Neuronal stem cell (in vitro differentiated cells): ENCODE data around the gene GLB1L.
A peak's percentile ranks its signal among the peaks of the same experiment; 100 is the strongest.

Experiments
- DNase-seq: peaks from one replicate; pipeline ENCODE4 v3.0.0-alpha.2; 2013; ENCODE audit warnings: low spot score
- H2AFZ ChIP-seq: one replicate; pipeline ENCODE4 v1.6.1; 2013; ENCODE audit warnings: mild to moderate bottlenecking, low read length, inconsistent platforms
- H2AK5ac ChIP-seq: 2 replicates; pipeline ENCODE4 v1.6.1; 2013; ENCODE audit warnings: low read depth, mild to moderate bottlenecking, inconsistent platforms, low read length, moderate library complexity, mixed read lengths
- H2BK120ac ChIP-seq: 2 replicates; pipeline ENCODE4 v1.6.1; 2013; ENCODE audit warnings: low read depth, mild to moderate bottlenecking, inconsistent platforms, low read length, moderate library complexity, mixed read lengths
- H2BK12ac ChIP-seq: one replicate; pipeline ENCODE4 v1.6.1; 2013; ENCODE audit warnings: low read length, inconsistent platforms
- H2BK15ac ChIP-seq: 2 replicates; pipeline ENCODE4 v1.6.1; 2013; ENCODE audit warnings: mild to moderate bottlenecking, low read length, inconsistent platforms, mixed read lengths
- H2BK5ac ChIP-seq: one replicate; pipeline ENCODE4 v1.6.1; 2013; ENCODE audit warnings: inconsistent platforms, mild to moderate bottlenecking, low read length, moderate library complexity
- H3K14ac ChIP-seq: one replicate; pipeline ENCODE4 v1.6.1; 2013; ENCODE audit warnings: low read length, inconsistent platforms
- H3K18ac ChIP-seq: 2 replicates; pipeline ENCODE4 v1.6.1; 2013; ENCODE audit warnings: low read length, inconsistent platforms
- H3K23ac ChIP-seq: 2 replicates; pipeline ENCODE4 v1.6.1; 2013; ENCODE audit warnings: low read depth, mild to moderate bottlenecking, mixed read lengths, low read length, inconsistent platforms; ENCODE audit not compliant: poor library complexity
- H3K27ac ChIP-seq: replicated peaks from 3 replicates; pipeline ENCODE4 v1.5.1; 2013; ENCODE audit warnings: low read length, inconsistent platforms
- H3K27me3 ChIP-seq, 3 experiments: 2 replicates each; pipeline ENCODE4 v1.6.1; 2013; ENCODE audit warnings: low read length in 3 of 3, mild to moderate bottlenecking in 2 of 3, inconsistent platforms in 1 of 3, low read depth in 1 of 3, mixed read lengths in 1 of 3, moderate library complexity in 1 of 3; ENCODE audit not compliant: control insufficient read depth in 3 of 3, insufficient read depth in 3 of 3
- H3K36me3 ChIP-seq, 2 donors: replicated peaks in 1 of 2; 2 replicates each; pipeline ENCODE4 v1.6.1; 2013; ENCODE audit warnings: low read length in 2 of 2; ENCODE audit not compliant: control insufficient read depth in 2 of 2, insufficient read depth in 2 of 2
- H3K4ac ChIP-seq: 2 replicates; pipeline ENCODE4 v1.6.1; 2013; ENCODE audit warnings: inconsistent platforms, mild to moderate bottlenecking, low read length, moderate library complexity
- H3K4me1 ChIP-seq, 2 donors: 1 replicate in 1 of 2; 2 replicates in 1 of 2; pipeline ENCODE4 v1.6.1; 2013; ENCODE audit warnings: low read length in 2 of 2, low read depth in 1 of 2; ENCODE audit not compliant: control insufficient read depth in 2 of 2, insufficient read depth in 1 of 2
- H3K4me2 ChIP-seq: one replicate; pipeline ENCODE4 v1.6.1; 2013; ENCODE audit warnings: mild to moderate bottlenecking, low read length, inconsistent platforms; ENCODE audit not compliant: insufficient read depth, poor library complexity, severe bottlenecking
- H3K4me3 ChIP-seq, 2 donors: 2 replicates each; pipeline ENCODE4 v1.5.1; 2013; ENCODE audit warnings: low read length in 2 of 2, mild to moderate bottlenecking in 2 of 2, inconsistent platforms in 1 of 2, moderate library complexity in 1 of 2
- H3K79me1 ChIP-seq: one replicate; pipeline ENCODE4 v1.6.1; 2013; ENCODE audit warnings: low read depth, mild to moderate bottlenecking, inconsistent platforms, low read length, moderate library complexity
- H3K9ac ChIP-seq: one replicate; pipeline ENCODE4 v1.6.1; 2013; ENCODE audit warnings: mild to moderate bottlenecking, low read depth, low read length, inconsistent platforms; ENCODE audit not compliant: poor library complexity
- H3K9me3 ChIP-seq, 2 donors: replicated peaks in 1 of 2; 2 replicates each; pipeline versions ENCODE3 to v1.6.1; 2013; ENCODE audit warnings: low read length in 2 of 2, mild to moderate bottlenecking in 2 of 2, inconsistent platforms in 1 of 2, low read depth in 1 of 2, mixed read lengths in 1 of 2, moderate library complexity in 1 of 2; ENCODE audit not compliant: control insufficient read depth in 2 of 2, insufficient read depth in 1 of 2
- H4K8ac ChIP-seq: one replicate; pipeline ENCODE4 v1.6.1; 2013; ENCODE audit warnings: low read depth, mild to moderate bottlenecking, inconsistent platforms, low read length, moderate library complexity
- H4K91ac ChIP-seq: one replicate; pipeline ENCODE4 v1.6.1; 2013; ENCODE audit warnings: low read length, low read depth, mild to moderate bottlenecking, inconsistent platforms; ENCODE audit not compliant: poor library complexity
- WGBS, 2 donors: extraction: QIAGEN DNeasy Blood & Tissue Kit; methylation state at CpG; one replicate each; pipeline ENCODE4 v1.1.7; 2013; ENCODE audit warnings: missing lambda C conversion rate in 2 of 2, mixed read lengths in 1 of 2; ENCODE audit not compliant: insufficient read length in 2 of 2, insufficient replicate concordance in 1 of 2; ENCODE audit errors: extremely low coverage in 2 of 2; 5-methylcytosine and 5-hydroxymethylcytosine counted together

The GLB1L gene

GRCh38 chr2:219279916-219280516, 34.8 kb upstream of the GLB1L start:
- H2BK12ac ChIP-seq = no peak overlapping the region
- H3K27me3 ChIP-seq = peaks cover 0 to 8% (median 3%) of the 10 kb centered on the region in 3 experiments
- no peak overlapping the region for H2BK120ac ChIP-seq
- peak overlapping the region; percentile 97 for H3K4me2 ChIP-seq
- H3K9me3 ChIP-seq = no peaks in the 10 kb centered on the region
- H2BK15ac ChIP-seq = peak overlapping the region; percentile 78
- H4K91ac ChIP-seq = no peak overlapping the region
- H3K9ac ChIP-seq = peak overlapping the region; percentile 74
- H3K4ac ChIP-seq = no peak overlapping the region
- peaks cover 15 to 18% of the 10 kb centered on the region in 2 donors for H3K4me1 ChIP-seq
- peak overlapping the region; percentile 62 to 78 for H3K4me3 ChIP-seq
- no peak overlapping the region for H4K8ac ChIP-seq
- no peak for DNase-seq
- no peak overlapping the region for H3K14ac ChIP-seq
- peak overlapping the region; percentile 90 for H3K18ac ChIP-seq
- H2BK5ac ChIP-seq = peak overlapping the region; percentile 90
- WGBS, 2 donors = no CpG with 5 or more reads among the region's 12 CpGs
- peaks cover under 1% of the 10 kb centered on the region for H3K79me1 ChIP-seq
- H3K27ac ChIP-seq = no peak overlapping the region
- H3K23ac ChIP-seq = peak overlapping the region; percentile 15
- peak overlapping the region; percentile 96 for H2AFZ ChIP-seq
- H3K36me3 ChIP-seq = peaks cover 20 to 39% of the 10 kb centered on the region in 2 donors
- H2AK5ac ChIP-seq = peak overlapping the region; percentile 60

DNA sequence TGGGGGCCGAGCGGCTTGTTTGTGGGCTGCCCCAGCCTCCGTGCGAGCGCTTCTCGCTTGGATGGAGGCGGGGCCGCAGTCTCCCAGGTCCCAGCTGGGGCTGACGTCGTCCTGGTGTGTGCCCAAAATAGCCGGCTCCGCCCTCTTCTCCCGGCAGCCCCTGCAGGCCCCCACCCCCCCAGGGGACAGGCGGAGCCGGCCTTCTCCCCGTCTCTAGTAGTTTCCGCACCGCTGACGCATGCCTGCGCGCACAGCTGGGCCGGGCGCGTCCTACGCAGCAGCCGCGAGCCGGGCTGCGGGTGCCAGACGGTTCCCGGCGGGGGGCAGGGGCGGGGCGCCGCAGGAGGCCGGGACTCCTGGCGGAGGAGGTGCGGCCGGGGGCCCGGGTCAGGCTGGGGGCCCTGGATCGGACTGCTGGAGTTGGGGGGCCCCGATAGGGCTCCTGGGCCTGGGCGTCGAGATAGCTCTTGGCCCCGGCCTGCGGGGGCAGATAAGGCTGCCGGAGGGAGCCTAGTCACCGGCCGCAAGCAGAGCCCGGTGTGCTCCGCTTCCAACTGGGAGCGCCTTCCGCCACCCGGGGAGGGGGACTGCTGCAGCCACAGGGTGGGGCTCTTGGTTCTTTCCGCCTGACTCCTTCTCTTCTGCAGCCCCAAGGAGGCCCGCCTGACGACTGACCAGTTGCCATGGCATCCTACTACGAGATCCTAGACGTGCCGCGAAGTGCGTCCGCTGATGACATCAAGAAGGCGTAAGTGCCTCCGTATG, 34.1 kb upstream of the GLB1L start, which contains the start of gene DNAJB2:
Gene DNAJB2 (plus strand): TSS at position 216 of the 765 bp plus-strand sequence. CDS start 468 bp downstream, at position 684.
- H4K8ac ChIP-seq = no peak within 1 kb of the TSS
- peak within 1 kb of the TSS; percentile 81 for H3K27ac ChIP-seq
- H3K23ac ChIP-seq = peak within 1 kb of the TSS; percentile 15
- H2BK15ac ChIP-seq = peak within 1 kb of the TSS; percentile 78
- H3K14ac ChIP-seq = no peak within 1 kb of the TSS
- no peak within 1 kb of the TSS for H3K4ac ChIP-seq
- H3K36me3 ChIP-seq = peaks cover 17 to 34% of the 10 kb centered on the region in 2 donors
- no peak within 1 kb of the TSS for H2BK120ac ChIP-seq
- H3K4me1 ChIP-seq = peaks cover 19% of the 10 kb centered on the region in 2 donors
- H2BK5ac ChIP-seq = peak within 1 kb of the TSS; percentile 90
- H3K27me3 ChIP-seq = peaks cover 0 to 9% (median 3%) of the 10 kb centered on the region in 3 experiments
- H3K4me2 ChIP-seq = peak within 1 kb of the TSS; percentile 97
- no peaks in the 10 kb centered on the region for H3K9me3 ChIP-seq
- peak within 1 kb of the TSS; percentile 74 for H3K9ac ChIP-seq
- WGBS, 2 donors = no CpG with 5 or more reads among the region's 65 CpGs
- peak within 1 kb of the TSS; percentile 62 to 78 for H3K4me3 ChIP-seq
- DNase-seq = peak; percentile 92
- no peaks in the 10 kb centered on the region for H3K79me1 ChIP-seq
- peak within 1 kb of the TSS; percentile 60 for H2AK5ac ChIP-seq
- peak within 1 kb of the TSS; percentile 90 for H3K18ac ChIP-seq
- H2BK12ac ChIP-seq = no peak within 1 kb of the TSS
- H2AFZ ChIP-seq = peak within 1 kb of the TSS; percentile 96
- no peak within 1 kb of the TSS for H4K91ac ChIP-seq

DNA sequence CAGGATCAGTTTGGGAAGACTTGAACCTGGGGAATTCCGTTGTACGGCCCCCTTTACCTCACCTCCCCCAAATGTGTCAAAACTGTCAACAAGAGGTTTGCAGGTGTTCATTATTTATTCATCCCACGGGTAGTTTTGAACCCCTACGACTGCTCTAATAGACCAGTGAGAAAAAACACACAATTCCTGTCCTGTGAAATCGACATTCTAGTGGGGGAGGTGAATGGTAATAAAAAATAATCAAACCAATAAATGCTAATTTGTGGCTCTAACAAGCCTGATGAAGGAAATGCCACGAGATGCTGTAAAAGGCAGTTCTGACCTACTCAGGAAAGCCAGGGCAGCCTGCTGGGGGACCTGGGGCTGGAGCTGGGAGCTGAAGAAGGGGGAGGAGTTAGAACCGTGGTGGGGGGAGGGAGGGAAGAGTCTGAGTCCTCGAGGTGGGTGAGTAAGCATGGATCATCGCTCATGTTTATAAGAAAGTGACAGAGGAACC, 33.5 kb upstream of the GLB1L start:
- Histone ChIP-seq H2BK12ac (no peak overlapping the region), H2AK5ac (peak overlapping the region; percentile 17), H3K23ac (no peak overlapping the region), H3K4me2 (peak overlapping the region; percentile 81), H2BK120ac (no peak overlapping the region), H2AFZ (peak overlapping the region; percentile 96), H3K79me1 (no peaks in the 10 kb centered on the region), H3K4ac (no peak overlapping the region), H3K4me1 (peaks cover 21 to 24% of the 10 kb centered on the region in 2 donors), H3K9ac (peak overlapping the region; percentile 34), H3K27ac (peak overlapping the region; percentile 81), H4K91ac (no peak overlapping the region), H2BK15ac (no peak overlapping the region), H3K18ac (peak overlapping the region; percentile 70), H3K36me3 (peaks cover 16 to 28% of the 10 kb centered on the region in 2 donors), H3K14ac (no peak overlapping the region), H2BK5ac (no peak overlapping the region), H3K4me3 (peak overlapping the region; percentile 62 to 75), H4K8ac (no peak overlapping the region), H3K9me3 (no peaks in the 10 kb centered on the region), H3K27me3 (peaks cover 0 to 12% (median 3%) of the 10 kb centered on the region in 3 experiments)
- DNase-seq = no peak
- WGBS, 2 donors = no CpG with 5 or more reads among the region's 9 CpGs
